Epithelial cell of proximal tubule (primary cell): Measurements from ENCODE around the gene DUSP22. TPM values are rescaled to one million over a fixed set of nuclear protein-coding genes. Genes with fewer than 3 reads are reported as not detected.

Source experiments
- DNase-seq: peaks from one replicate; pipeline ENCODE4 v3.0.0-alpha.2; 2011; ENCODE audit warnings: low read depth
- H3K4me3 ChIP-seq: 2 replicates; pipeline ENCODE4 v1.5.1; 2011; ENCODE audit warnings: low read depth, mild to moderate bottlenecking, low read length
- CTCF ChIP-seq: conservative IDR thresholded peaks from 2 replicates; pipeline ENCODE4 v1.5.1; 2012; ENCODE audit warnings: low read depth, mild to moderate bottlenecking, low read length
- total RNA-seq: library from RNA; depleted of rRNA; stranded (reverse); fragments of >200 nt; gene quantifications from 2 replicates; pipeline ENCODE4 v1.2.3, GENCODE V29; 2015

DUSP22 gene
- total RNA-seq, 1 donor from 2014 or later: 25.3 TPM

- DNase-seq: no peak
- no peak overlapping the region for H3K4me3 ChIP-seq
- TF ChIP-seq CTCF: no peak
These were observed 68.1 kb downstream of the DUSP22 start for GRCh38 chr6:360349-360748.

- no peak for DNase-seq
- no peak overlapping the region for H3K4me3 ChIP-seq
- TF ChIP-seq CTCF: no peak
These were observed 68.6 kb downstream of the DUSP22 start for GRCh38 chr6:360764-361373.

- no peak for TF ChIP-seq CTCF
- no peak overlapping the region for H3K4me3 ChIP-seq
- no peak for DNase-seq
These were observed 69.3 kb downstream of the DUSP22 start for GRCh38 chr6:361411-362132.

GRCh38 chr6:362231-362923, 70.1 kb downstream of the DUSP22 start:
- DNase-seq: no peak
- no peak for TF ChIP-seq CTCF
- H3K4me3 ChIP-seq: no peak overlapping the region

GRCh38 chr6:362924-363249, 70.6 kb downstream of the DUSP22 start:
- no peak for DNase-seq
- no peak overlapping the region for H3K4me3 ChIP-seq
- no peak for TF ChIP-seq CTCF

- no peak for DNase-seq
- H3K4me3 ChIP-seq: no peak overlapping the region
- no peak for TF ChIP-seq CTCF
These were observed 71.0 kb downstream of the DUSP22 start for GRCh38 chr6:363291-363690.
